ENCODE measurements around the gene HPS4.

GRCh38 chr22:26466196-26466595 lies 17.4 kb downstream of the HPS4 start:
- TF ChIP-seq REST (IDR thresholded peaks at IDR 0.05; ENCODE audit: insufficient read depth in 1 of 2, low read depth in 2 of 2, low read length in 1 of 2) (no peak), CTCF (IDR thresholded peaks at IDR 0.05) (no peak), SIN3A (IDR thresholded peaks at IDR 0.05; ENCODE audit: borderline replicate concordance, insufficient read depth, low read depth, low read length) (no peak), POLR2AphosphoS5 (IDR thresholded peaks at IDR 0.05; ENCODE audit: low read depth, low read length) (no peak)

Measured in Panc1 (cell line).